Osteocyte (in vitro differentiated cells): ENCODE data around the gene BCL3. TPM values are rescaled to one million over a fixed set of nuclear protein-coding genes. Genes with fewer than 3 reads are reported as not detected.
"Not testable (repeated sequence)": the region's sequence is repeated elsewhere in the genome, so short reads cannot be mapped to it uniquely, and the experiment has no call there.

Source experiments
- DNase-seq: peaks from one replicate; pipeline ENCODE4 v3.0.0; 2021; ENCODE audit warnings: mixed read lengths; ENCODE audit not compliant: unreplicated experiment; ENCODE audit errors: extremely low spot score
- H3K27ac Mint-ChIP-seq: one replicate; pipeline ENCODE4 v1.8.0; 2021; ENCODE audit warnings: mild to moderate bottlenecking, mixed read lengths; ENCODE audit not compliant: unreplicated experiment
- H3K27me3 Mint-ChIP-seq: one replicate; pipeline ENCODE4 v1.8.0; 2021; ENCODE audit warnings: mixed read lengths; ENCODE audit not compliant: unreplicated experiment
- H3K36me3 Mint-ChIP-seq: one replicate; pipeline ENCODE4 v1.8.0; 2021; ENCODE audit warnings: mixed read lengths; ENCODE audit not compliant: unreplicated experiment
- H3K4me1 Mint-ChIP-seq: one replicate; pipeline ENCODE4 v1.8.0; 2021; ENCODE audit warnings: mixed read lengths; ENCODE audit not compliant: unreplicated experiment
- H3K4me3 Mint-ChIP-seq: one replicate; pipeline ENCODE4 v1.8.0; 2021; ENCODE audit warnings: mild to moderate bottlenecking, moderate library complexity, mixed read lengths; ENCODE audit not compliant: unreplicated experiment
- H3K9me3 Mint-ChIP-seq: one replicate; pipeline ENCODE4 v1.8.0; 2021; ENCODE audit warnings: mixed read lengths; ENCODE audit not compliant: unreplicated experiment
- total RNA-seq: library from RNA; stranded (reverse); gene quantifications from 2 replicates; pipeline ENCODE4 v1.2.1, GENCODE V29; 2021
- TF ChIP-seq, protein P1 (sequence below): fragments of 200-600 bp; sonication (generic); IDR thresholded peaks from 2 replicates; pipeline ENCODE4 v1.5.0; 2021; ENCODE audit warnings: antibody characterized with exemption, mild to moderate bottlenecking, moderate library complexity

BCL3 gene
- total RNA-seq, 1 donor from 2014 or later = 15.3 TPM

DNA sequence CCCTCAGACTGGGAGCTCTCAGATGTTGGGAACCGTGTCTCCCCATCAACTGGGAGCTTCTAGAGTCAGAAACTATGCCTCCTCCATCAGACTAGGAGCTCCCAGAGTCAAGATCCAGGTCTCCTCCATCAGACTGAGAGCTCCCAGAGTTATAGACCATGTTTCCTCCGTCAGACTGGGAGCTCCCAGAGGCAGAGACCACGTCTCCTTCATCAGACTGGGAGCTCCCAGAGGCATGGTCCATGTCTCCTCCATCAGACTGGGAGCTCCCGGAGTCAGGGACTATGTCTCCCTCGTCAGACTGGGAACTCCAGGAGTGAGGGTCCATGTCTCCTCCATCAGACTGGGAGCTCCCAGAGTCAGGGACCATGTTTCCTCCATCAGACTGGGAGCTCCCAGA, 39.6 kb upstream of the BCL3 start:
- H3K4me1 Mint-ChIP-seq = no peaks in the 10 kb centered on the region
- no peak overlapping the region for H3K4me3 Mint-ChIP-seq
- TF ChIP-seq, protein P1, sequence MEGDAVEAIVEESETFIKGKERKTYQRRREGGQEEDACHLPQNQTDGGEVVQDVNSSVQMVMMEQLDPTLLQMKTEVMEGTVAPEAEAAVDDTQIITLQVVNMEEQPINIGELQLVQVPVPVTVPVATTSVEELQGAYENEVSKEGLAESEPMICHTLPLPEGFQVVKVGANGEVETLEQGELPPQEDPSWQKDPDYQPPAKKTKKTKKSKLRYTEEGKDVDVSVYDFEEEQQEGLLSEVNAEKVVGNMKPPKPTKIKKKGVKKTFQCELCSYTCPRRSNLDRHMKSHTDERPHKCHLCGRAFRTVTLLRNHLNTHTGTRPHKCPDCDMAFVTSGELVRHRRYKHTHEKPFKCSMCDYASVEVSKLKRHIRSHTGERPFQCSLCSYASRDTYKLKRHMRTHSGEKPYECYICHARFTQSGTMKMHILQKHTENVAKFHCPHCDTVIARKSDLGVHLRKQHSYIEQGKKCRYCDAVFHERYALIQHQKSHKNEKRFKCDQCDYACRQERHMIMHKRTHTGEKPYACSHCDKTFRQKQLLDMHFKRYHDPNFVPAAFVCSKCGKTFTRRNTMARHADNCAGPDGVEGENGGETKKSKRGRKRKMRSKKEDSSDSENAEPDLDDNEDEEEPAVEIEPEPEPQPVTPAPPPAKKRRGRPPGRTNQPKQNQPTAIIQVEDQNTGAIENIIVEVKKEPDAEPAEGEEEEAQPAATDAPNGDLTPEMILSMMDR = no peak
- H3K9me3 Mint-ChIP-seq = no peaks in the 10 kb centered on the region
- H3K27me3 Mint-ChIP-seq = no peaks in the 10 kb centered on the region
- no peak for DNase-seq
- no peak overlapping the region for H3K27ac Mint-ChIP-seq
- H3K36me3 Mint-ChIP-seq = no peaks in the 10 kb centered on the region

DNA sequence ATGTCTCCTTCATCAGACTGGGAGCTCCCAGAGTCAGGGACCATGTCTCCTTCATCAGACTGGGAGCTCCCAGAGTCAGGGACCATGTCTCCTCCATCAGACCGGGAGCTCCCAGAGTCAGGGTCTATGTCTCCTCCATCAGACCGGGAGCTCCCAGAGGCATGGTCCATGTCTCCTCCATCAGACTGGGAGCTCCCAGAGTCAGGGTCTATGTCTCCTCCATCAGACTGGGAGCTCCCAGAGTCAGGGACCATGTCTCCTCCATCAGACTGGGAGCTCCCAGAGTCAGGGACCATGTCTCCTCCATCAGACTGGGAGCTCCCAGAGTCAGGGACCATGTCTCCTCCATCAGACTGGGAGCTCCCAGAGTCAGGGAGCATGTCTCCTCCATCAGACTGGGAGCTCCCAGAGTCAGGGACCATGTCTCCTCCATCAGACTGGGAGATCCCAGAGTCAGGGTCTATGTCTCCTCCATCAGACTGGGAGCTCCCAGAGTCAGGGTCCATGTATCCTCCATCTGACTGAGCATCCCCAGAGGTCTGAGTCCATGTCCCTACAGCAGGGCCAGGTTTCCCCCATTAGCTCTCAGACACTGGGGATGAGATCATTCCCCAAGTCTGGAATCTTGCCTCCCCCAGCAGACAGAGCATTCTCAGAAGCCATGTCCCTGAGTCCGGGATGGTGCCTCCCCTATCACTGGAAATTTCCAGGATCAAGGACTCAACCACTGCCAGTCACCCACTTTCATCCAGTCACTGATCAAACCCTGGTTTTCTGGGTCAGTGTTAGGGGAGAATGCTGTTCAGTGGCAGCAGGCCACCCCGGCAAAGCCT, 38.9 kb upstream of the BCL3 start:
- H3K4me3 Mint-ChIP-seq, DNase-seq, H3K4me1 Mint-ChIP-seq, H3K27ac Mint-ChIP-seq, H3K36me3 Mint-ChIP-seq, H3K27me3 Mint-ChIP-seq, H3K9me3 Mint-ChIP-seq: not testable (repeated sequence)

- Mint-ChIP-seq H3K4me3 (no peak overlapping the region), H3K27ac (no peak overlapping the region), H3K36me3 (no peaks in the 10 kb centered on the region), H3K27me3 (no peaks in the 10 kb centered on the region), H3K9me3 (peaks cover 3% of the 10 kb centered on the region), H3K4me1 (peaks cover 2% of the 10 kb centered on the region)
- TF ChIP-seq, protein P1 = no peak
- no peak for DNase-seq
Measured at GRCh38 chr19:44710483-44710882, 38.0 kb upstream of the BCL3 start.

GRCh38 chr19:44712864-44713515, 35.5 kb upstream of the BCL3 start:
- Mint-ChIP-seq H3K27ac (no peak overlapping the region), H3K4me3 (no peak overlapping the region), H3K27me3 (no peaks in the 10 kb centered on the region), H3K36me3 (no peaks in the 10 kb centered on the region), H3K9me3 (peaks cover 5% of the 10 kb centered on the region), H3K4me1 (peaks cover 6% of the 10 kb centered on the region)
- TF ChIP-seq, protein P1 = no peak
- DNase-seq = no peak

- TF ChIP-seq, protein P1 = no peak
- H3K4me1 Mint-ChIP-seq = peaks cover 22% of the 10 kb centered on the region
- H3K27ac Mint-ChIP-seq = no peak overlapping the region
- no peak for DNase-seq
- H3K4me3 Mint-ChIP-seq = no peak overlapping the region
- H3K9me3 Mint-ChIP-seq = peaks cover 5% of the 10 kb centered on the region
- no peaks in the 10 kb centered on the region for H3K36me3 Mint-ChIP-seq
- H3K27me3 Mint-ChIP-seq = no peaks in the 10 kb centered on the region
Measured at GRCh38 chr19:44714597-44715169, 33.8 kb upstream of the BCL3 start.
